ENCODE measurements around the gene OXLD1. TPM values are rescaled to one million over a fixed set of nuclear protein-coding genes. Genes with fewer than 3 reads are reported as not detected.

The OXLD1 gene
- total RNA-seq, 1 donor from 2014 or later = 29.7 TPM

DNA sequence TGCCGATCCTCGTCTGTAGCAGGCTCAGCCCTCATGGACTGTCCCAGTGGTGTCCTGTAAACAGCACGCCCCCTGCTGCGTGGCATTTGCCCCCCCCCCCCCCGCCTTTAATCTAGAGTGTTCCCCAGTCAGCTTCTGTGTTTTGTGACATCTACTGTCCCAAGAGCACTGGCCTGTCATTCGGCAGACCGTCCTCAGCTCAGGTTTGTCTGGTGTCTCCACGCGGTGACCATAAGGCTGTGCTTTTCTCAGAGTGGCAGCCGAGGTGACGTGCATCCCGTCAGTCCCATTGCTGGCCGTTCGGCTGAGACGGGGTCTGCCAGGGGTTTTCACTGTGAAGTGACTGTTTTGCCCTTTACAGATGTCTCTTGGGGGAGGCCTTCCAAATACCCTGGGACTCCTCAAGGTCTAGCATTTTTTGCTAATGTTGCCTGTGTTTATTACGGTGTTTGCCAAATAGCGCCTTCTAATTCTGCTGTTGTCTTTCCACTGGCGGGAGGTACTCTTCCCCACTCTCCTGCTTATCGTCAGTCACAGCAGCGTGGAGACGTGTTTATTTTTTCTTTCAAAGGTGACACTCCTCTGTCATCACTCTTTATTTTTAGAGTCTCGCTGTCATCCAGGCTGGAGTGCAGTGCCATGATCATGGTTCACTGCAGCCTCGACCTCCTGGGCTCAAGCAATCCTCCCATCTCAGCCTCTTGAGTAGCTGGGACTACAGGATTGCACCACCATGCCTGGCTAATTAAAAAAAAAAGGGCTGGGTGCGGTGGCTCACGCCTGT is 31.0 kb upstream of the OXLD1 start:
- Histone ChIP-seq H3K9me3 (no peaks in the 10 kb centered on the region), H3K27ac (no peak overlapping the region), H3K4me3 (no peak overlapping the region), H3K4me1 (peaks cover 21% of the 10 kb centered on the region), H3K36me3 (peaks cover 92% of the 10 kb centered on the region), H3K27me3 (ENCODE audit: low read depth) (no peaks in the 10 kb centered on the region)
- ATAC-seq (no peak), DNase-seq (no peak)
- TF ChIP-seq, protein P1, sequence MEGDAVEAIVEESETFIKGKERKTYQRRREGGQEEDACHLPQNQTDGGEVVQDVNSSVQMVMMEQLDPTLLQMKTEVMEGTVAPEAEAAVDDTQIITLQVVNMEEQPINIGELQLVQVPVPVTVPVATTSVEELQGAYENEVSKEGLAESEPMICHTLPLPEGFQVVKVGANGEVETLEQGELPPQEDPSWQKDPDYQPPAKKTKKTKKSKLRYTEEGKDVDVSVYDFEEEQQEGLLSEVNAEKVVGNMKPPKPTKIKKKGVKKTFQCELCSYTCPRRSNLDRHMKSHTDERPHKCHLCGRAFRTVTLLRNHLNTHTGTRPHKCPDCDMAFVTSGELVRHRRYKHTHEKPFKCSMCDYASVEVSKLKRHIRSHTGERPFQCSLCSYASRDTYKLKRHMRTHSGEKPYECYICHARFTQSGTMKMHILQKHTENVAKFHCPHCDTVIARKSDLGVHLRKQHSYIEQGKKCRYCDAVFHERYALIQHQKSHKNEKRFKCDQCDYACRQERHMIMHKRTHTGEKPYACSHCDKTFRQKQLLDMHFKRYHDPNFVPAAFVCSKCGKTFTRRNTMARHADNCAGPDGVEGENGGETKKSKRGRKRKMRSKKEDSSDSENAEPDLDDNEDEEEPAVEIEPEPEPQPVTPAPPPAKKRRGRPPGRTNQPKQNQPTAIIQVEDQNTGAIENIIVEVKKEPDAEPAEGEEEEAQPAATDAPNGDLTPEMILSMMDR (IDR thresholded peaks at IDR 0.05) = no peak
- intact Hi-C loops (cut with DNase I) = no loop called here

DNA sequence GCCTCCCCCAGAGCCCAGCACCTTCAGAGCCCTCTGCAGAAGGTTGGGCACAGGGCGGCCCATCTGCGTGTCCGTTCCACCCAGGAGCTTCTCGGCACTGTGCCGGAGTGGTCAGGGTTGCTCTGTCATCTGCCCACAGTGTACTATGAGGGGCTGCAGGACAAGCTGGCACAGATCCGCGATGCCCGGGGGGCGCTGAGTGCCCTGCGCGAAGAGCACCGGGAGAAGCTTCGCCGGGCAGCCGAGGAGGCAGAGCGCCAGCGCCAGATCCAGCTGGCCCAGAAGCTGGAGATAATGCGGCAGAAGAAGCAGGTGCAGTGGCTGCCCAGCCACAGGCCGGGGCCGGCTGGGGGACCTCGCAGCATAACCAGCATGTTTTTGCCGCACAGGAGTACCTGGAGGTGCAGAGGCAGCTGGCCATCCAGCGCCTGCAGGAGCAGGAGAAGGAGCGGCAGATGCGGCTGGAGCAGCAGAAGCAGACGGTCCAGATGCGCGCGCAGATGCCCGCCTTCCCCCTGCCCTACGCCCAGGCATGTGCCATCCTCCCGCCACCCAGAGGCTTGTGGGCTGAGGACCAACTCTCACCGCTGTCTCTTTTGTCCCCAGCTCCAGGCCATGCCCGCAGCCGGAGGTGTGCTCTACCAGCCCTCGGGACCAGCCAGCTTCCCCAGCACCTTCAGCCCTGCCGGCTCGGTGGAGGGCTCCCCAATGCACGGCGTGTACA is 30.0 kb upstream of the OXLD1 start:
- Histone ChIP-seq H3K27me3 (ENCODE audit: low read depth) (no peaks in the 10 kb centered on the region), H3K4me1 (peaks cover 11% of the 10 kb centered on the region), H3K9me3 (no peaks in the 10 kb centered on the region), H3K36me3 (peaks cover 96% of the 10 kb centered on the region), H3K27ac (no peak overlapping the region), H3K4me3 (no peak overlapping the region)
- no peak for DNase-seq
- ATAC-seq = no peak
- intact Hi-C loops (cut with DNase I) = no loop called here
- TF ChIP-seq, protein P1 (IDR thresholded peaks at IDR 0.05) = no peak

GRCh38 chr17:81695801-81696200 is 29.4 kb upstream of the OXLD1 start:
- Histone ChIP-seq H3K4me3 (no peak overlapping the region), H3K4me1 (peaks cover 5% of the 10 kb centered on the region), H3K27ac (no peak overlapping the region), H3K9me3 (no peaks in the 10 kb centered on the region), H3K27me3 (ENCODE audit: low read depth) (no peaks in the 10 kb centered on the region), H3K36me3 (peaks cover 96% of the 10 kb centered on the region)
- TF ChIP-seq, protein P1 (IDR thresholded peaks at IDR 0.05) = no peak
- DNase-seq (no peak), ATAC-seq (no peak)
- intact Hi-C loops (cut with DNase I) = no loop called here

DNA sequence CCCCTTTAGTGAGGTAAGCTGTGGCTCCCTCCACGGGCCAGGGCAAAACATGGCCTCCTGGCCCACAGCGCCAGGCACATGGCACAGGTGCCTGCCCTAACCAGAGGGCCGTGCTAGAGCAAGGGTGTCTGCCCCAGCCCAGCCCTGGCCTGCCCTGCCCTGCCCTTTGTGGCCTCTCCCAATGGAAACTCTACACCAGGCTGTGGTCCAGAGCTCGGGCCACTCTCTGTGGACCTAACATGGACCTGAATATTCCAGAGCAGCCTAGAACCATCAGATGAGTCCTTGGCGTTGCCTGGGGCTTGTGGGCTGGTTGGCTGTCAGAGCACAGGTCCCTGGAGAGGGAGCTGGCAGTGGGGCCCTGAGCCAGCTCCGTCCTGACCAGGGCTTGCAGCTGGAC is 28.8 kb upstream of the OXLD1 start:
- DNase-seq = no peak
- ATAC-seq = peak in 1 of 2 donors; percentile 10
- Histone ChIP-seq H3K36me3 (peaks cover 97% of the 10 kb centered on the region), H3K27ac (no peak overlapping the region), H3K4me1 (no peaks in the 10 kb centered on the region), H3K4me3 (no peak overlapping the region), H3K27me3 (ENCODE audit: low read depth) (no peaks in the 10 kb centered on the region), H3K9me3 (no peaks in the 10 kb centered on the region)
- intact Hi-C loops (cut with DNase I) = no loop called here
- TF ChIP-seq, protein P1 (IDR thresholded peaks at IDR 0.05) = no peak

GRCh38 chr17:81694810-81695209 is 28.4 kb upstream of the OXLD1 start:
- TF ChIP-seq, protein P1 (IDR thresholded peaks at IDR 0.05) = no peak
- Histone ChIP-seq H3K27ac (no peak overlapping the region), H3K4me3 (no peak overlapping the region), H3K36me3 (peaks cover 100% of the 10 kb centered on the region), H3K27me3 (ENCODE audit: low read depth) (no peaks in the 10 kb centered on the region), H3K9me3 (no peaks in the 10 kb centered on the region), H3K4me1 (no peaks in the 10 kb centered on the region)
- intact Hi-C loops (cut with DNase I) = no loop called here
- ATAC-seq = no peak
- no peak for DNase-seq
